ENCODE results near the gene MTOR. TPM values are rescaled to one million over a fixed set of nuclear protein-coding genes. Genes with fewer than 3 reads are reported as not detected.

Gene MTOR
- total and polyA plus RNA-seq, 2 of the 8 experiments (the other 6 are each of a cell fraction or from before 2014, with no cell fraction given): 44.2 to 76.8 TPM

DNA sequence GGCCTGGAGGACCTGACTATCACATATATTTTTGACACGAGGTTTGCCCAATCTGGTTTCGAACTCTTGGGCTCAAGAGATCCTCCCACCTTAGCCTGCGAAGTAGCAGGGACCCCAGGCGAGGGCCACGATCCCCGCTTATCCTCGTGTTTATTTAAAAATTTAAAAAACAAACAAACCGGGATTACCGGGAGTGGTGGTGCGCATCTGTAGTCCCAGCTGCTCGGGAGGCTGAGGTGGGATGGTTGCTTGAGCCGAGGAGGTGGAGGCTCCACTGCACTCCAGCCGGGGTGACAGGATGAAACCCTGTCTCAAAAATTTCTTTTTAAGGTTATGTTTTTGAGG lies 162.2 kb downstream of the MTOR start:
- Histone ChIP-seq H3K79me1 (ENCODE audit: low read depth, low read length) (no peaks in the 10 kb centered on the region; the same call in 1 of the 2 replicates), H3K23me2 (ENCODE audit: low read depth, low read length) (no peaks in the 10 kb centered on the region; the same call in 1 of the 2 replicates), H2AK5ac (ENCODE audit: low read depth, low read length) (no peak overlapping the region), H3K36me3 (ENCODE audit: control insufficient read depth in 2 of 4, insufficient read depth in 4 of 4, low read length in 3 of 4) (peaks cover 0 to 24% (median 9%) of the 10 kb centered on the region in 4 experiments; a peak in 4 of 8 replicates), H2BK12ac (ENCODE audit: low read depth, low read length) (no peak overlapping the region), H3K4me3 (ENCODE audit: extremely low read depth in 1 of 4, insufficient read depth in 2 of 4, low read depth in 3 of 4, low read length in 4 of 4) (peak overlapping the region; percentile 85 to 99 (median 97)), H4K5ac (ENCODE audit: insufficient read length, low read depth, low read length) (peak overlapping the region; percentile 88), H2BK20ac (ENCODE audit: low read length) (no peak overlapping the region), H4K91ac (replicated peaks; ENCODE audit: insufficient read length, low read length) (peak overlapping the region; percentile 54), H3K4me2 (ENCODE audit: insufficient read depth in 1 of 2, low read depth in 2 of 2, low read length in 2 of 2) (peak overlapping the region; percentile 73 to 78), H2BK15ac (ENCODE audit: low read length) (no peak overlapping the region), H3K4ac (replicated peaks; ENCODE audit: insufficient read length, low read depth, low read length) (no peak overlapping the region), H3K4me1 (replicated peaks in 1 of 4; ENCODE audit: control insufficient read depth in 3 of 4, insufficient read depth in 4 of 4, low read length in 3 of 4) (peaks cover 0 to 6% (median 1%) of the 10 kb centered on the region in 4 experiments; a peak in 3 of 7 replicates), H3K9ac (replicated peaks in 1 of 4; ENCODE audit: extremely low read depth in 1 of 4, low read depth in 3 of 4, low read length in 3 of 4) (peak overlapping the region in 3 of 4 experiments; percentile 54 to 96 (median 79); a peak in 4 of 7 replicates), H3K27ac (ENCODE audit: low read depth, low read length) (no peak overlapping the region), H3K18ac (ENCODE audit: extremely low read depth, low read length) (no peak overlapping the region), H3K14ac (ENCODE audit: insufficient read length) (no peak overlapping the region), H3K56ac (replicated peaks; ENCODE audit: insufficient read length, low read depth, low read length) (no peak overlapping the region), H2BK5ac (ENCODE audit: low read depth, low read length) (peak overlapping the region; percentile 13; the same call in 1 of the 2 replicates), H3K79me2 (ENCODE audit: control insufficient read depth in 1 of 2, insufficient read depth in 2 of 2, low read length in 2 of 2) (peaks cover 5 to 17% of the 10 kb centered on the region in 2 experiments), H3K27me3 (replicated peaks in 1 of 4; ENCODE audit: control insufficient read depth in 3 of 4, extremely low read depth in 1 of 4, insufficient read depth in 3 of 4, low read length in 3 of 4) (no peaks in the 10 kb centered on the region), H3K9me3 (ENCODE audit: insufficient read depth in 2 of 2, low read depth in 1 of 2, low read length in 1 of 2) (no peaks in the 10 kb centered on the region), H3K23ac (ENCODE audit: insufficient read length) (no peak overlapping the region), H4K8ac (ENCODE audit: extremely low read depth, insufficient read depth, low read length) (peak overlapping the region; percentile 80), H2BK120ac (replicated peaks; ENCODE audit: low read depth, low read length) (no peak overlapping the region), H2AFZ (ENCODE audit: low read length) (peak overlapping the region; percentile 60; the same call in 1 of the 2 replicates), H4K20me1 (replicated peaks in 1 of 2; ENCODE audit: control insufficient read depth in 1 of 2, insufficient read depth in 2 of 2, low read length in 2 of 2) (no peaks in the 10 kb centered on the region)
- DNase-seq (ENCODE audit: low read depth in 1 of 2, low spot score in 2 of 2) (no peak), FAIRE-seq (no peak)
- ChIA-PET CTCF (ENCODE audit: partially characterized antibody) (interaction anchor here (0.8 to 1.5 kb wide), 2 partner anchors 36 to 64 kb away, joined by 3 read pairs; no protein-coding TSS in a partner anchor), POLR2A (ENCODE audit: partially characterized antibody) (interaction anchor here (0.6 to 3.3 kb wide), 16 partner anchors 8 to 288 kb away, joined by 3 to 17 read pairs (median 4); partner anchors contain the start of genes MTOR and SRM)
- WGBS, 2 experiments (ENCODE audit: extremely low coverage in 1 of 2, insufficient coverage in 1 of 2, insufficient read length in 1 of 2, insufficient replicate concordance in 2 of 2, low coverage in 1 of 2, low lambda C conversion rate in 2 of 2, missing lambda C conversion rate in 1 of 2): 82% methylated on average over 13 of the region's 13 CpGs; no CpG with 5 or more reads in 1 of the 2 experiments
- TF ChIP-seq FOSL1 (IDR thresholded peaks at IDR 0.05; ENCODE audit: insufficient read depth, low read depth, low read length): no peak
- no peak for TF ChIP-seq CEBPB (IDR thresholded peaks at IDR 0.05; ENCODE audit: low read depth, low read length)
- no peak for TF ChIP-seq EGR1 (IDR thresholded peaks at IDR 0.05; ENCODE audit: borderline replicate concordance, low read depth, low read length)
- no peak for TF ChIP-seq POU5F1 (IDR thresholded peaks at IDR 0.05; ENCODE audit: low read depth, low read length)
- no peak for TF ChIP-seq MAX (IDR thresholded peaks at IDR 0.05)
- TF ChIP-seq, protein P1, sequence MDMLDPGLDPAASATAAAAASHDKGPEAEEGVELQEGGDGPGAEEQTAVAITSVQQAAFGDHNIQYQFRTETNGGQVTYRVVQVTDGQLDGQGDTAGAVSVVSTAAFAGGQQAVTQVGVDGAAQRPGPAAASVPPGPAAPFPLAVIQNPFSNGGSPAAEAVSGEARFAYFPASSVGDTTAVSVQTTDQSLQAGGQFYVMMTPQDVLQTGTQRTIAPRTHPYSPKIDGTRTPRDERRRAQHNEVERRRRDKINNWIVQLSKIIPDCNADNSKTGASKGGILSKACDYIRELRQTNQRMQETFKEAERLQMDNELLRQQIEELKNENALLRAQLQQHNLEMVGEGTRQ (IDR thresholded peaks at IDR 0.05; ENCODE audit: low read length): no peak
- no peak for TF ChIP-seq ATF2 (IDR thresholded peaks at IDR 0.05; ENCODE audit: low read length)
- no peak for TF ChIP-seq POLR2A (IDR thresholded peaks at IDR 0.05; ENCODE audit: control extremely low read depth in 1 of 2, low read depth in 2 of 2, low read length in 2 of 2)
- TF ChIP-seq CHD1 (IDR thresholded peaks at IDR 0.05; ENCODE audit: low read depth, low read length): no peak
- TF ChIP-seq MAFK (IDR thresholded peaks at IDR 0.05; ENCODE audit: low read depth, low read length): no peak
- no peak for TF ChIP-seq BACH1 (IDR thresholded peaks at IDR 0.05; ENCODE audit: low read length)
- TF ChIP-seq HDAC6 (IDR thresholded peaks at IDR 0.05; ENCODE audit: low read depth, low read length): no peak

Data from H1 (cell line).